Endometrium (tissue), 2 donors: ENCODE results near the gene POLL.

ENCODE experiments used
- FAIRE-seq: peaks from 2 replicates; lab custom pipeline; 2012; peaks lifted over from hg19 to GRCh38; lab: Jason Lieb, UNC
- donor health status: control.
- donor health status: control.

Gene POLL

GRCh38 chr10:101573885-101574753 lies 13.9 kb downstream of the POLL start:
- no peak for FAIRE-seq

GRCh38 chr10:101572785-101573184 lies 15.3 kb downstream of the POLL start:
- no peak for FAIRE-seq

- no peak for FAIRE-seq
Measured at GRCh38 chr10:101572126-101572525, 15.9 kb downstream of the POLL start.

GRCh38 chr10:101571271-101571925 lies 16.7 kb downstream of the POLL start:
- FAIRE-seq = no peak

GRCh38 chr10:101570428-101571270 lies 17.4 kb downstream of the POLL start:
- FAIRE-seq = no peak

GRCh38 chr10:101569622-101570427 lies 18.2 kb downstream of the POLL start:
- FAIRE-seq = no peak

GRCh38 chr10:101569323-101569621 lies 18.8 kb downstream of the POLL start:
- FAIRE-seq = no peak

- no peak for FAIRE-seq
Measured at GRCh38 chr10:101568054-101568745, 19.9 kb downstream of the POLL start.

- no peak for FAIRE-seq
Measured at GRCh38 chr10:101567165-101568006, 20.7 kb downstream of the POLL start.

GRCh38 chr10:101566333-101567164 lies 21.5 kb downstream of the POLL start:
- FAIRE-seq = no peak

- FAIRE-seq = no peak
Measured at GRCh38 chr10:101565936-101566332, 22.1 kb downstream of the POLL start.

GRCh38 chr10:101565370-101565900 lies 22.6 kb downstream of the POLL start:
- no peak for FAIRE-seq

GRCh38 chr10:101564490-101564991 lies 23.5 kb downstream of the POLL start:
- FAIRE-seq = no peak

- FAIRE-seq = no peak
Measured at GRCh38 chr10:101563497-101564040, 24.5 kb downstream of the POLL start.

- no peak for FAIRE-seq
Measured at GRCh38 chr10:101563007-101563406, 25.1 kb downstream of the POLL start.

- no peak for FAIRE-seq
Measured at GRCh38 chr10:101562231-101562630, 25.8 kb downstream of the POLL start.

- no peak for FAIRE-seq
Measured at GRCh38 chr10:101561068-101561915, 26.8 kb downstream of the POLL start.
